CD14-positive monocyte (primary cell): ENCODE data around the gene ABCB6. TPM values are rescaled to one million over a fixed set of nuclear protein-coding genes. Genes with fewer than 3 reads are reported as not detected.
A peak's percentile ranks its signal among the peaks of the same experiment; 100 is the strongest.

Experiments
- DNase-seq, 3 donors: peaks; one replicate each; pipeline ENCODE4 v3.0.0-alpha.2; 2011 to 2022
- H2AFZ ChIP-seq: 2 replicates; pipeline ENCODE4 v1.6.0; 2012; ENCODE audit warnings: mild to moderate bottlenecking, low read depth, low read length, inconsistent platforms; ENCODE audit not compliant: insufficient read depth, poor library complexity, severe bottlenecking
- H3K27ac ChIP-seq, 2 donors: 1 replicate in 1 of 2; 2 replicates in 1 of 2; pipeline ENCODE4 v1.5.1; 2012 to 2013; ENCODE audit warnings: low read length in 2 of 2, control low read depth in 1 of 2, inconsistent platforms in 1 of 2, low read depth in 1 of 2, mild to moderate bottlenecking in 1 of 2
- H3K27me3 ChIP-seq, 2 donors: one replicate each; pipeline versions ENCODE4 v1.6.0 to v1.6.1; 2011 to 2013; ENCODE audit warnings: low read length in 2 of 2; ENCODE audit not compliant: control insufficient read depth in 2 of 2, insufficient read depth in 2 of 2
- H3K36me3 ChIP-seq, 2 donors: replicated peaks in 1 of 2; 1 replicate in 1 of 2; 2 replicates in 1 of 2; pipeline versions ENCODE4 v1.5.1 to v1.6.1; 2012 to 2013; ENCODE audit warnings: low read length in 2 of 2, control low read depth in 1 of 2, inconsistent platforms in 1 of 2, mild to moderate bottlenecking in 1 of 2; ENCODE audit not compliant: insufficient read depth in 2 of 2, control insufficient read depth in 1 of 2
- H3K4me1 ChIP-seq, 2 donors: 1 replicate in 1 of 2; 2 replicates in 1 of 2; pipeline versions ENCODE4 v1.5.1 to v1.6.1; 2012 to 2013; ENCODE audit warnings: low read length in 2 of 2, control low read depth in 1 of 2, inconsistent platforms in 1 of 2, mild to moderate bottlenecking in 1 of 2, moderate library complexity in 1 of 2; ENCODE audit not compliant: insufficient read depth in 2 of 2, control insufficient read depth in 1 of 2
- H3K4me2 ChIP-seq: replicated peaks from 2 replicates; pipeline ENCODE3; 2012; ENCODE audit warnings: low read length, moderate library complexity, mild to moderate bottlenecking; ENCODE audit not compliant: poor library complexity, severe bottlenecking; ENCODE audit errors: extremely low read depth
- H3K4me3 ChIP-seq, 3 experiments: fragments of 200-600 bp in 1 of 3; sonication (generic) in 1 of 3; replicated peaks in 1 of 3; 1 replicate in 2 of 3; 2 replicates in 1 of 3; pipeline ENCODE4 v1.5.1; 2011 to 2013; ENCODE audit warnings: low read length in 3 of 3, mild to moderate bottlenecking in 3 of 3, control low read depth in 2 of 3, low read depth in 2 of 3, inconsistent platforms in 1 of 3, moderate library complexity in 1 of 3
- H3K79me2 ChIP-seq: 2 replicates; pipeline ENCODE4 v1.6.0; 2012; ENCODE audit warnings: mild to moderate bottlenecking, control low read depth, inconsistent platforms, low read length, moderate library complexity; ENCODE audit not compliant: insufficient read depth
- H3K9ac ChIP-seq: 2 replicates; pipeline ENCODE4 v1.6.0; 2017; ENCODE audit warnings: low read length, mild to moderate bottlenecking; ENCODE audit not compliant: insufficient read depth, poor library complexity, severe bottlenecking
- H3K9me3 ChIP-seq, 2 donors: replicated peaks in 1 of 2; 1 replicate in 1 of 2; 2 replicates in 1 of 2; pipeline versions ENCODE4 v1.5.1 to v1.6.1; 2012 to 2013; ENCODE audit warnings: low read length in 2 of 2, control low read depth in 1 of 2; ENCODE audit not compliant: control insufficient read depth in 1 of 2, insufficient read depth in 1 of 2
- H4K20me1 ChIP-seq: 2 replicates; pipeline ENCODE4 v1.6.0; 2012; ENCODE audit warnings: mild to moderate bottlenecking, low read length, control low read depth, moderate library complexity; ENCODE audit not compliant: insufficient read depth
- H3K27ac Mint-ChIP-seq, 7 donors: one replicate each; pipeline ENCODE4 v1.8.0; 2020; ENCODE audit warnings: mild to moderate bottlenecking in 7 of 7, mixed read lengths in 7 of 7, moderate library complexity in 6 of 7, inconsistent platforms in 2 of 7
- H3K27me3 Mint-ChIP-seq, 3 donors: one replicate each; pipeline ENCODE4 v1.8.0; 2021 to 2022; ENCODE audit warnings: low read depth in 3 of 3, mild to moderate bottlenecking in 3 of 3, mixed read lengths in 3 of 3, moderate library complexity in 3 of 3, inconsistent platforms in 1 of 3
- H3K36me3 Mint-ChIP-seq, 2 donors: one replicate each; pipeline ENCODE4 v1.8.0; 2020; ENCODE audit warnings: mixed read lengths in 2 of 2, inconsistent platforms in 1 of 2, mild to moderate bottlenecking in 1 of 2
- H3K4me1 Mint-ChIP-seq: one replicate; pipeline ENCODE4 v1.8.0; 2020; ENCODE audit warnings: mild to moderate bottlenecking, mixed read lengths
- H3K4me3 Mint-ChIP-seq, 2 donors: one replicate each; pipeline ENCODE4 v1.8.0; 2020; ENCODE audit warnings: mild to moderate bottlenecking in 2 of 2, mixed read lengths in 2 of 2, moderate library complexity in 1 of 2
- H3K9me3 Mint-ChIP-seq, 7 donors: one replicate each; pipeline ENCODE4 v1.8.0; 2020 to 2022; ENCODE audit warnings: mixed read lengths in 7 of 7, mild to moderate bottlenecking in 6 of 7, moderate library complexity in 6 of 7, inconsistent platforms in 2 of 7
- whole genome bisulfite sequencing: methylation state at CpG from one replicate; pipeline ENCODE4 v1.1.5; 2013; ENCODE audit warnings: missing lambda C conversion rate; ENCODE audit not compliant: insufficient coverage; 5-methylcytosine and 5-hydroxymethylcytosine counted together
- intact Hi-C, 2 donors: fragments of 100-400 bp; cut with micrococcal nuclease; formaldehyde crosslinking; loops; one replicate each; pipeline versions ENCODE4 v1.15.0 to v1.15.1; 2023
- polyA plus RNA-seq, 3 donors: library from polyadenylated mRNA; depleted of rRNA in 1 of 3; unstranded in 2 of 3; stranded (reverse) in 1 of 3; fragments of 300-500 nt in 2 of 3; fragments of >200 nt in 1 of 3; fragmentation: Illumina TruSeq in 2 of 3; gene quantifications; 1 replicate in 2 of 3; 2 replicates in 1 of 3; pipeline ENCODE4 v1.2.3, GENCODE V29; 2012 to 2021
- TF ChIP-seq, protein P1 (sequence below): fragments of 200-600 bp; IDR thresholded peaks from one replicate; pipeline ENCODE4 v1.8.0; 2022; ENCODE audit warnings: antibody characterized with exemption, mild to moderate bottlenecking

Gene ABCB6
- polyA plus RNA-seq, 3 donors, result 0.28 to 4.8 (median 0.58) TPM

DNA sequence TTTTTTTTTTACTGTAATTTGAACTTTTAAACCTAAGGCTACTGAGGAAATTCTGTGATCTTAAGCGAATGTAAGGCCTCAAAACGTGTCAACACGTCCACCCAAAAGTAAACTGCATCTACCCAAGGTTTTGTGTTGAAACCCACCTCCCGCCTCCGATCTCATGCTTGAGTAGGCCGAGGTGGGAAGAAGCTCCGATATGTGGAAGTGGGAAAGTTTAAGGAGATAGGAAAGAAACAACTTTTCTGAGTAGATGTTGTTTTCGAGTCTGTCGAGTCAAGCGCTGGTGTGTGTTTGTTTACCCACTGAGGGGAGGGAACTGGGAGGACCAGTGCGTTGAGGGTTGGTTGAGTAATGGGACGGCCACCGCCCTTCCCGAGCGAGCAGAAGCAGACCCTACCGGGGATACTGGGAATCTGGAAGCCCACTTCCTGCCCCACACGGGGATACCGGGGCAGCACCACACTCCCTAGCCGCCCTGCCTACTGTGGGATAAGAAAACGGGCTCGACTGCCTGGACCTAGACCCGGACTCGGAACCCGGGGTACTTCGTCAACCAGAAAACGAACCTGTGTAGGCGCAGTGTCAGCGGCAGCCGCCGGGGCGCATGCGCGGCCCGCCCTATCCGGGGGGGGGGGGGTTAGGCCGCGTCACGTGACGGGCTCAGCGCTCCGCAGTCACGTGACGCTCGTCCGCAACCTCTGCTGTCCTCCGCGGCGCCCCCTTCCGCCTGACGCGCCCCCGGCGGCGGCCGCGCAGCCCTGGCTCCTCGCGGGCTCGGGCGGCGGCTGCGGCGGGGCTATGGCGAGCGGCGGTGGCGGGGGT, 41.0 kb downstream of the ABCB6 start, which contains the start of gene RETREG2:
RETREG2 (plus strand) TSS at position 724 of the 825 bp plus-strand sequence; CDS start at position 802, 78 bp downstream.
- no peaks in the 10 kb centered on the region for H3K27me3 ChIP-seq
- TF ChIP-seq, protein P1, sequence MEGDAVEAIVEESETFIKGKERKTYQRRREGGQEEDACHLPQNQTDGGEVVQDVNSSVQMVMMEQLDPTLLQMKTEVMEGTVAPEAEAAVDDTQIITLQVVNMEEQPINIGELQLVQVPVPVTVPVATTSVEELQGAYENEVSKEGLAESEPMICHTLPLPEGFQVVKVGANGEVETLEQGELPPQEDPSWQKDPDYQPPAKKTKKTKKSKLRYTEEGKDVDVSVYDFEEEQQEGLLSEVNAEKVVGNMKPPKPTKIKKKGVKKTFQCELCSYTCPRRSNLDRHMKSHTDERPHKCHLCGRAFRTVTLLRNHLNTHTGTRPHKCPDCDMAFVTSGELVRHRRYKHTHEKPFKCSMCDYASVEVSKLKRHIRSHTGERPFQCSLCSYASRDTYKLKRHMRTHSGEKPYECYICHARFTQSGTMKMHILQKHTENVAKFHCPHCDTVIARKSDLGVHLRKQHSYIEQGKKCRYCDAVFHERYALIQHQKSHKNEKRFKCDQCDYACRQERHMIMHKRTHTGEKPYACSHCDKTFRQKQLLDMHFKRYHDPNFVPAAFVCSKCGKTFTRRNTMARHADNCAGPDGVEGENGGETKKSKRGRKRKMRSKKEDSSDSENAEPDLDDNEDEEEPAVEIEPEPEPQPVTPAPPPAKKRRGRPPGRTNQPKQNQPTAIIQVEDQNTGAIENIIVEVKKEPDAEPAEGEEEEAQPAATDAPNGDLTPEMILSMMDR, result no peak
- peak within 1 kb of the TSS; percentile 99 for H3K27ac ChIP-seq
- no peaks in the 10 kb centered on the region for H3K9me3 ChIP-seq
- Mint-ChIP-seq H3K9me3 (peaks cover 0 to 2% (median 0%) of the 10 kb centered on the region in 7 donors), H3K4me1 (peaks cover 68% of the 10 kb centered on the region), H3K27me3 (peaks cover 0 to 3% (median 2%) of the 10 kb centered on the region in 3 donors), H3K4me3 (peak within 1 kb of the TSS; percentile 86 to 95), H3K27ac (peak within 1 kb of the TSS; percentile 98 to 100 (median 99)), H3K36me3 (peaks cover 50 to 62% of the 10 kb centered on the region in 2 donors)
- peak within 1 kb of the TSS; percentile 76 to 95 (median 92) for H3K4me3 ChIP-seq
- peaks cover 61% of the 10 kb centered on the region for H3K79me2 ChIP-seq
- peak within 1 kb of the TSS; percentile 96 for H3K9ac ChIP-seq
- H2AFZ ChIP-seq, result peak within 1 kb of the TSS; percentile 85
- intact Hi-C loops, result loop anchor here (1.0 to 10.0 kb wide), 7 partner anchors 29 to 427 kb away; partner anchors contain the start of genes ABCB6 (in 1 of the 2), GLB1L (in 1 of the 2), STK16 (in 1 of the 2) and TUBA4A (in 1 of the 2)
- H3K36me3 ChIP-seq, result peaks cover 55 to 65% of the 10 kb centered on the region in 2 donors
- H3K4me1 ChIP-seq, result peaks cover 48 to 77% of the 10 kb centered on the region in 2 donors
- H4K20me1 ChIP-seq, result peaks cover 70% of the 10 kb centered on the region
- WGBS, result 0% methylated on average over 47 of the region's 67 CpGs
- peak within 1 kb of the TSS; percentile 98 for H3K4me2 ChIP-seq
- DNase-seq, result peak; percentile 92 to 95 (median 94)

DNA sequence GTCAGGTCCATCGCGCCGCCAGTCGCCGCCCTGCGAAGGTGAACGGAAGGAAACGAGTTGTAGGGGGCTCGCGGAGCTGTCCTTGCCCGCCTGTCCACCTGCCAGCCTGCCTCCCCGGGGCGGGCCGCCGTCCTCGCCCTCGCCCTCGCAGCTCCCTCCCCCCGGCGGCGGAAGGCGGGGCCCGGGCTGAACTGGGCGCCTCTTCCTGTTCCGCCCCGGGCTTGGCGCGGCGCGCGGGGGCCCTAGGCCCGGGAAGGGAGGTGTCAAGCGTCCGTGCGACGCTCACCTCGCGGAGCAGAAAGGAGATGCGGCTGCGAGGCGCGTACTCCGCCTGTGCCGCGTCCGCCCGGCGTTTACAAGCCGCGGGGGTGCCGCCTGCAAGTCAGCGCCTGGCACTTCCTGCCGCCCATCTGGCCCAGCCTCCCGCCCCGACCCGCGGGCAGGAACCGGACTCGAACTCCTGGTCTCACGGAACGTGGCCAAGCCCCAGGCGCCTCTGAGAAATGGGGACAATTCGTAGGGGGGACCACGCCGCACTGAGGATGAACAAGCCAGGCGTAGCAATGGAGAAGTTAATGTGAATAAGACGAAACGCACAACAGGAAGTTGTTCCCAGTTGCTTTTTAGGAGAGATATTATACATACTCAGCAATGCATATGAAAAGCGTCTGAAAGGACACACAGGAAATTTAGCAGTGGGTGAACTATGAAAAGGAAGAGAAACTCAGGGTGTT, 41.8 kb downstream of the ABCB6 start, which contains the start of gene CNPPD1:
CNPPD1 (minus strand) TSS at position 108 of the 734 bp plus-strand sequence; CDS start at position 11, 97 bp downstream.
- Mint-ChIP-seq H3K27me3 (peaks cover 0 to 2% (median 0%) of the 10 kb centered on the region in 3 donors), H3K4me3 (peak within 1 kb of the TSS; percentile 86 to 95), H3K27ac (peak within 1 kb of the TSS; percentile 98 to 100 (median 99)), H3K4me1 (peaks cover 68% of the 10 kb centered on the region), H3K9me3 (no peaks in the 10 kb centered on the region), H3K36me3 (peaks cover 54 to 62% of the 10 kb centered on the region in 2 donors)
- H3K9ac ChIP-seq, result peak within 1 kb of the TSS; percentile 96
- DNase-seq, result peak; percentile 68 to 81 (median 72)
- H3K4me3 ChIP-seq, result peak within 1 kb of the TSS; percentile 58 to 95 (median 76)
- H3K36me3 ChIP-seq, result peaks cover 53 to 65% of the 10 kb centered on the region in 2 donors
- H3K27ac ChIP-seq, result peak within 1 kb of the TSS; percentile 99
- peaks cover 56% of the 10 kb centered on the region for H3K79me2 ChIP-seq
- H3K27me3 ChIP-seq, result no peaks in the 10 kb centered on the region
- no peaks in the 10 kb centered on the region for H3K9me3 ChIP-seq
- under 1% methylated on average over 66 of the region's 69 CpGs for WGBS
- H3K4me2 ChIP-seq, result peak within 1 kb of the TSS; percentile 98
- intact Hi-C loops, result loop anchor here (1.0 to 10.0 kb wide), 5 partner anchors 40 to 428 kb away; partner anchors contain the start of genes ABCB6 (in 1 of the 2), TUBA4A (in 1 of the 2) and TUBA4B (in 1 of the 2)
- TF ChIP-seq, protein P1, result no peak
- peaks cover 70% of the 10 kb centered on the region for H4K20me1 ChIP-seq
- peaks cover 41 to 69% of the 10 kb centered on the region in 2 donors for H3K4me1 ChIP-seq
- peak within 1 kb of the TSS; percentile 85 for H2AFZ ChIP-seq
